OCI-LY7 (cell line): Measurements from ENCODE around the gene NOTO.

Experiments
- CTCF ChIP-seq: fragments of 200-600 bp; sonication (generic); conservative IDR thresholded peaks from 2 replicates; pipeline ENCODE4 v1.5.1; 2014; ENCODE audit warnings: mild to moderate bottlenecking, antibody characterized with exemption, low read length, moderate library complexity, mixed read lengths
- EZH2phosphoT487 ChIP-seq: fragments of 200-600 bp; sonication (generic); IDR thresholded peaks from 2 replicates; pipeline ENCODE4 v1.6.1; 2018; ENCODE audit warnings: low read depth, borderline replicate concordance, mild to moderate bottlenecking, mixed run types, antibody characterized with exemption, low read length, moderate library complexity, mixed read lengths

- TF ChIP-seq CTCF (no peak), EZH2phosphoT487 (no peak)
These were observed 52.1 kb downstream of the NOTO start for GRCh38 chr2:73254343-73255006.
